HG02938 (cell line): Measurements from ENCODE around the gene C20orf96.
"Not testable (repeated sequence)": the region's sequence is repeated elsewhere in the genome, so short reads cannot be mapped to it uniquely, and the experiment has no call there.

Source experiments
- ATAC-seq: cut with Tn5 transposase; IDR thresholded peaks from one replicate; pipeline ENCODE4 v1.9.1; 2021; ENCODE audit warnings: mild to moderate bottlenecking, moderate library complexity; ENCODE audit not compliant: unreplicated experiment

Gene C20orf96

DNA sequence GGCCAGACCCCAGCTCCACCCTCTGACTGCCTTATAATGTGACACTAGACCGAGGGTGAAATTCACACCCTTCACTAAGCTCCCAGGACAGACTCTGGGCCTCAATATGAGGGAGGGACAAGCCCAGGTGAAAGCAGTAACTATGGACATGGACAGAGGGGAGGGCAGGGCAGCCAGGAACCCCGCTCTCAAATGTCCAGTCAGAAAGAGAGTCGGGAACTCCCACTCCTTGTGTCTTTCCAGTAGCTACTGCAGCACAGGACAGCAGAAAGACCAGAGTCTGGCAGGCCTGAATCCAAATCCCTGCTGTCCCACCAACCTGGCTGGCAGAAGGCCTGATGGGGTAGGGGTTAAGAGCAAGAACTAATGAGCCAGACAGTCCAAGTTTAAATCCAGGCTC is 6.4 kb downstream of the C20orf96 start:
- no peak for ATAC-seq

DNA sequence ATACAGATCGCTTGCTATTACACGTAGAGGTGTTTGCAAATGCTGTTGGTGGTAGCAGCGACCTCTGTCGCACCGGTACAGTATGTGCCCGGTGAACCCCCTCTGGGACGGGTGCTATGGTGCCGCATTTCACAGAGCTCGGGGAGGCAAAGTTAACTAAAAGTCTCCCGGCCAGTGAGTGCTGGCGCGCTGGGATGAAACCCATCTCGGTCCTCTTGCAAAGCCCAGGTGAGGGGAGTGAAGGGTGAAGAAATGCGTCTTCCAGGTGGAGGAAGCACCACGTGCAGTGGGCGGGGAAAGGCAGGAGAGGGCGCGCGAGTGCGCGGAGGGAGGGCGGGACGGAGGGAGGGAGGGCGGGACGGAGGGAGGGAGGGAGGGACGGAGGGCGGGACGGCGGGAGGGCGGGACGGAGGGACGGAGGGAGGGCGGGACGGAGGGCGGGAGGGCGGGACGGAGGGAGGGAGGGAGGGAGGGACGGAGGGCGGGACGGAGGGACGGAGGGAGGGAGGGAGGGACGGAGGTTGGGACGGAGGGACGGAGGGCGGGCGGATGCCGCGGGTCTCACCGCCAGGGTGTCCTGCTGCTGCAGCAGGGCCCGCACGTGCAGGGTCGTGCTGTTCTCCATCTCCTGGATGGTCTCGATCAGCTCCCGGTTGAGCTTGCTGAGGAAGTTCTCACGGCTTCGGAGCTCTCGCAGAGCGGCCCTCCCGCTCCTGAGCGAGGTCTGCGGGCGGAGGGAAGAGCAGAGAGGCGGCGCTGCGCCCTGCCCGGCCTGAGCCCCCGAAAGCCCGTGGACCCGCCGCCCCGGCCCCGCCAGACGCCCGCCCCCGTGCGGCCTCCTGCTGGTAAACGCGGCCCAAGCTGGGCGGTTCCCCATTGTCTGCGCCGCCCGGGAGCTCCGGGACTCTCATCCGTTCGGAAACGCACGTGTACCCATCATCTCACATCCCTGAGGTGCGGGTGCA is 11.7 kb downstream of the C20orf96 start:
- no peak for ATAC-seq

DNA sequence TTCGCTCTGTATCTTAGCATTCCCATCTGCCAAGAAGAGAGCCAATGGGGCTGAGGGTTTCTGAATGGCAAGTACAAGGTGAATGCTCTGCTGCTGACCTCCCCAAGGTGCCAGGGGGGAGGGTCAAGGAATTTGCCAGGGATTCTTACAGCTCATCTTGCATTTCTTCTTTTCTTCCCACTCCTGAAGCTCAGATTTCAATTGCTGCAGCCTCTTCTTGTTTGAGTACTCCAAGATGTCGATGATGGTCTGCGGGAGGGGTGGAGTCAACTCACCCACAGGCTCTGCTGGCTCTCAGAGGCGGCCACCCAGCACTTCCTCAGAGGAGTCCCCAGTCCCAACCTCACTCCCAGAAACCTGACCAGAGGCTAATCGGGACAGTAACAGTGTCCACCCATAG is 12.4 kb downstream of the C20orf96 start:
- ATAC-seq = no peak

DNA sequence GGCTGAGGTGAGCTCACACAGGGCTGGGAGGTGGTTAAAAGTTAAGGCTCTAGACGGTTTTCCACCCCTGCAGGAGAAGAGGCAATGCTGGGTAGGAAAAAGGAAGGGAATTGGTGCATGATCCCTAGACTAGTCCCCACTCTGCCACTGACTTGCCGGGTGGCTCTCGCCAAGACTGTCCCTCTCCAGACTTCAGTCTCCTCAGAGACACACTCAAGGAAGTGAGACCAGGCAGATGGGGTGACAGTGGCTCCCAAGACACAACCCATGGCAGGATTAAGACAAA is 13.1 kb downstream of the C20orf96 start:
- no peak for ATAC-seq

DNA sequence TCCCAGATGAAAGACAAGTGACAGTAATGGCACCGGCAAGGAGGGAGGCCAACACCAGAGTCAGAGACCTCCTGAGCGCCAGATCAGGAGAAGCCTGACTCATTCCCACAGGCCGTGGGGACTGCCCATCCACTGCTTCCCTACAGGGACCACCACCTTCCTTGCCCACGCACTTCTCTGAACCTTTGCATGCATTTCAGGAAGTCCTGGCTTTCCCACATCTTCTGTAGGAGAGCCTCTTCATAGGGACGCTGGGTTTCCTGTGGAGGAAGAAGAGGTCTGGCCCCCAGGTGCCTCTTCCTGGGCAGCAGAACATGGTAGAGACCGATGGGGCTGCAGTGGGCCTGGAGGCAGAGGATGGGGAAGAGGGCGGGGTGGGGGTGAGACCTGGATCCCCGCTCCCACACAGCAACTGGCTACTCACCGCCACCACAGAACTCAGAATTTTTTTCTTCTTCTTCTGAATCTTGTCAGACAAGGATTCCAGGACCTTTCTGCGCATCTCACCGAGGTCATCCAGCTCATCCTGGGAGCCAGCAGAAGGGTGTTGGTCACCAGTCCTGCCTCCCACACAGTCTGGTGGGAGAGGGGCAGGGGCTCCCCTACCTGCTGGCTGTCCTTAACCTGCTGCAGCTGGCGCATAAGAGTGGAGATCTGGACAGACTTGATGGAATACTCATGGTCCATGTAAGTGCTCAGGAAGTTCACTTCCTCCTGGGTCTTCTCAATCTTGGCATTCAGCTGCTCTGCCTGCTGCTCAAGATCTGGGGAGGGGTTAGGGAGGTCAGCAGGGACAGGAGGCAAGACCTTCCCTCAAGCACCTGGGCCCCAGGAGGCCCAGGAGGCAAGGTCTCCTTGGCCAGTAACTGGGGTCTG is 13.7 kb downstream of the C20orf96 start:
- ATAC-seq = no peak

DNA sequence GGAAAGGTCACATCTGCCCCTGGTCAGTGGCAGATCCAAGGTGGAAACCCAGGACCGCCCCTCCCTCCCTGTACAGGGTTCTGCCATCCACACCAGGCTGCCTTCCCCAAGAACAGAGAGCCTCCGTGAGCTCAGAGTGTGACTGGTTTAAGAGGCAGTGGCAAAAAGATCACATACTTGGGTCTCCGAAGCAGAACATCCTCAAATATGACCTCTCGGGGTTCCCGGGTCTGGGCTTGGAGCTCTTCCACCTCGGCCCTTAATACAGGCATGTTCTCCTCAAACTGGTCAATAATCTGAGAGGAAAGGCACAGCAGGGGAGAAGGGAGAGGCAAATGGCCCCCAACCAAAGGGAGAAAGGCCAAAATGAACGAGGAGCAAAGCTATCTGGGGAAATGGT is 14.8 kb downstream of the C20orf96 start:
- ATAC-seq = no peak

DNA sequence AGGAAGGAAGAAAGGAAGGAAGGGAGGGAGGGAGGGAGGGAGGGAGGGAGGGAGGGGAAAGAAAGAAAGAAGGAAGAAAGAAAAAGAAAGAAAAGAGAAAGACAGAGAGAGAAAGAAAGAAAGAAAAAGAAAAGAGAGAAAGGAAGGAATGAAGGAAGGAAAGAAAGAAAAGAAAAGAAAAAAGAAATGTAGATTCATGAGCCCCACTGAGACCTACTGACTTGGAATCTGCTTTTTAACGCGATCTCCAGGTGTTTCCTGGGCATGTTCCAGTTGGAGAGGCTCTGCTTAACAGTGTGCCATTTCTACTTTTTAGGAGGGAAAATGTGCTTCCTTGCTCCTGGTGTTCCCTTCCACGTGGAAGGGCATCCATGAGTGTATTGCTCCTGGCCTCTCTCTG is 16.7 kb downstream of the C20orf96 start:
- ATAC-seq = no peak

DNA sequence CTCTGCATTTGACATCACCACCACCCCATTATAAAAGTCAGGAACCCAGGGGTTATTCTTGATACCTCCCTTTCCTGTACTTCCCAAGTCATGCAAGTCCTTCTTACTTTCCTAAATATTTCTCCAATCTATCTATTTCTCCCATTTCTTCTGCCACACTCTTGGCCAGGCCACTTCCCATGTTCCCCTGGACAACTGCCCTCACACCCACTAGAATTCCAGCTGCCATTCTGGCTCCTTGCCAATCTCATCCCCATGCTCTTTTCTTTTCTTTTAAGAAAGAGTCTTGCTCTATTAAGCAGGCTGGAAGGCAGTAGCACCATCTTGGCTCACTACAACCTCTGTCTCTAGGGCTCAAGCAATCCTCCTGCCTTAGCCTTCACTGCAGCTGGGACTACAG is 17.8 kb downstream of the C20orf96 start:
- no peak for ATAC-seq

DNA sequence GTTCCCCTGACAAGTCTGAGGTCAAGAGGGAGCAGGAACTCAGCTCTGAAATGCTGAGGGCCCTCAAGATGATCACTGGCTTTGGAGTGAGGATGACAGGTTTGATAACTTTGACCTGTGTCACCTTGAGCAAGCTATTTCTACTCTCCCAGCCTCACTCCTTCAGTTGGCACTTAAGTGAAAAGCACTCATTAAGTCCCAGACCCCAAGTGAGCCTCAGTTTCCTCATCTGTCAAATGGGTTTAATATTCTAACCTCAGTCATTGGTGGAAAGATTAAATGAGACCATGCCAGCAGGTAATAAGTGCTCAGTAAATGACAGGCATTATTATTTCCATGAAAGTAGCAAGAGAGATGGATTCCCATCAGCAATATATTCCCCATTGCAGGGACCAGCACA is 19.0 kb downstream of the C20orf96 start:
- ATAC-seq = no peak

DNA sequence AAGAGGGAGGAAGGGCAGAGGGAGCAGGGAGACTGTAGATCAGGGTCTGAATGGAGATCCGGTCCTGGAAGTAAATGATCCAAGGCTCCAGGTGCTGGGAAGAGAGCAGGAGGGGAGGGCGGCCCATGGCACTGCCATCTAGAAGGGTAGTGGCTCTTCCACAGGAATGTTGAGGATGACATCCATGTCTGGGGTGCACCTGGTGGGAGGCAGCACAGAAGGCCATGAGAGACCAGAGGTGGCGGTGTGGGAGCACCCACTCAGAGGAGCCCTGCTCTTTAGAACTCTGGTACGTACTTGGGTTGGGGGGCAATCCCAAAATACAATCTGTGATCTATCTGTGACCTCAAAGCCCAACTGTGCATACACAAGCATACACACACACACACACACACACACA is 19.5 kb downstream of the C20orf96 start:
- no peak for ATAC-seq

DNA sequence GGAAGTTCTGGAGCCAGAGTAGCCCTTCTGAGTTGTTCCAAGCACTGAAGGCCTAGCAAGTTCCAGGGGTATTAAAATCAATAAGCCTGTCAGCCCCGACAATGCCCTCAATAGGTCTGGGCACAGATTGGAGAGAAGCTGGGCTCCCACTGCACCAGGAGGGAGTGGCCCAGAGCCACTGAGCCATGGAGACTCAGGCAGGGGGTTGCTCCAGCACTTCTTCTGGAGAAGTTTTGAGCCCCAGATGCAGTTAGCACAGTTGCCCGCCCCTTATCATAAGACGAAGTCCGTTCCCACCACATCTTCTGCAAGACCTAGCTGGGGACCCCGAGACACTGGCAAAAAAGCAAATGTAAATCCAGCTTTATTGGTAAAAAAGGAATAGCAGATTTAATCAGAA is 20.0 kb downstream of the C20orf96 start:
- no peak for ATAC-seq

DNA sequence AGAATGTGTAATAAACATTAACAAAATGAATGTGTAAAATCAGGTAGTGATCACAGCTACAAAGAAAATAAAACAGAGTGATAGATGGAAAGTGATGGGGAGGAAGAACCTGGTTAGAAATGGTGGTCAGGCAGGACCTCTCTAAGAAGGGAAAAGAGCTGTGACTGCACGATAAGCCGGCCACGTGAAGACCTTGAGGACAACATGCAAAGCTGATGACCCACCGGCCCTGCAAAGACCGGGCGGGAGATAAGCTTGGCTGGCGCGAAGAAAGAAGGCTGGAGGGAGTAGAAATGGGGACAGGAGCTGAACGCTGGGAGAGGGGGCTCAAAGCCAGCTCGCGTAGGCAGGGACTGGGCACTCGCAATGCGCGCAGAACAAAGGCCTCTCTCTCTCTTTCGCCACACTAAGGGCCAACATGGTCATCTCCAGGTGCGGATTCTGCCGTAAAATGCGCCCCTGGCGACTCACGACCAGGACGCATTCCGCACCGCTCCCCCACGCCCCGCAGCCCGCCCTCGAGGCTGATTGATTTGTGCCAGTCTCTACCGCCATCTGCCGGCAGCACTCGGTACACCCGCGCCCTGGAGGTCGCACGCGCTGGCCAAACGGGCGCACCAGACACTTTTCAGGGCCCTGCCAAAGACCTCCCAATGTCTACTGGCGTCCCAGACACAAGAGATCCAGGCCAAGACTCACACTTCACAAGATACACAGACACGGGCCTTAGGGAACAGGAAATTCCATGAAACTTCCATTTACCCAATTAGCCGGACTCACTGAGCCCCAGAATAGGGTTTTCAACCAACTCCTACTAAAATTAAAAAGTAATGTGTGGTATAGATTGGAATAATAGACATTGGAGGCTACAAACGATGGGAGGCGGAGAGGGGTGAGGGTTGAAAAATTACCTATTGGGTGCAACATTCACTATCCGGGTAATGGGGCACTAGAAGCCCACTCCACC is 23.7 kb downstream of the C20orf96 start:
- ATAC-seq = peak; percentile 81

DNA sequence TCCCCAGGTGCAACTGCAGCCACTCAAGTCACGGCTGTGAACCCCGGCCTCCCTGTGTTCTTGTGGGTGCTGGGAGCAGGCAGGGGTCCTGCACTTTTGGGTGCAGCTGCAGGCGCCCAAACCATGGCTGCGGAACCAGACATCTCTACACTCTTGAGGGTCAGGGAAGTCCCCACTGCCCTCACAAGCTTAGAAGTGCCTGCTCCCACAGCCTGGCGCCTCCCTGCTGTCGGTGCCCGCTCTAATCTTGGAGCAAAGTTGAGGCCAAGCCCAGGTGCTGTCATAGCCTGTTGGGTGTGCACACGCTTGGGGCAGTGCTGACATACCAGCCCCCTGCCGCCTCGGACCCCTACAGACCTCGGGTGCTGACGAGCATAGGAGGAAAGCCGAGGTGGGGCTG is 26.8 kb downstream of the C20orf96 start:
- ATAC-seq = no peak

DNA sequence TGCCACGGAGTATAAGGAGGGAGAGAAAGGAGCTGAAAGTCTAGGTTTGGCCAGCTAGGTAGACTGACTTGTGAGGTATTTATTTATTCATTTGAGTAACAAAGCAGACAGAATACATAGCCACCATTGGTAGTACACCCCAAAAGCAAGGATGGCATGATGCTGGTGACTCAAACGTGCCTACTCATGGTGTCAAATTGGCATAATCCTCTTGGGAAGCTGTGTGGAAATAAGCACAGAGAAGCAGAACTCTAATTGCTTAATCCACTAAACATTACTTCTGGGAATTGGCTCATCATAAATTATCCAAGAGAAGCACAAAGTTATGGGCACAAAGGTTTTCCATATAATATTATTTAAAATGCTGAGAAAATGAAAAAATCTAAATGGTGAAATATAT is 30.6 kb downstream of the C20orf96 start:
- no peak for ATAC-seq

DNA sequence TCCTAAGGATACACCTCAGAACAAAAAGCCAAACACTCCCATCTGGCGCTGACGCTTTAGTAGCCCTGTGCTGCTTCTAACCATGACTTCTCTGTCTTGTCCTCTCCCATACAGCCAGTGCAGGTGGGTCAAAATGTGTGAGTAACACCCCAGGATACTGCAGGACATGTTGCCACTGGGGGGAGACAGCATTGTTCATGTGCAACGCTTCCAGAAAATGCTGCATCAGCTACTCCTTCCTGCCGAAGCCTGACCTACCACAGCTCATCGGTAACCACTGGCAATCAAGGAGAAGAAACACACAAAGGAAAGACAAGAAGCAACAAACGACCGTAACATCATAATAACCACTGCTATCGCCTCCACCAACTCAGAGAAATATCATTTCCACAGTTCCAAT is 31.6 kb downstream of the C20orf96 start:
- no peak for ATAC-seq

DNA sequence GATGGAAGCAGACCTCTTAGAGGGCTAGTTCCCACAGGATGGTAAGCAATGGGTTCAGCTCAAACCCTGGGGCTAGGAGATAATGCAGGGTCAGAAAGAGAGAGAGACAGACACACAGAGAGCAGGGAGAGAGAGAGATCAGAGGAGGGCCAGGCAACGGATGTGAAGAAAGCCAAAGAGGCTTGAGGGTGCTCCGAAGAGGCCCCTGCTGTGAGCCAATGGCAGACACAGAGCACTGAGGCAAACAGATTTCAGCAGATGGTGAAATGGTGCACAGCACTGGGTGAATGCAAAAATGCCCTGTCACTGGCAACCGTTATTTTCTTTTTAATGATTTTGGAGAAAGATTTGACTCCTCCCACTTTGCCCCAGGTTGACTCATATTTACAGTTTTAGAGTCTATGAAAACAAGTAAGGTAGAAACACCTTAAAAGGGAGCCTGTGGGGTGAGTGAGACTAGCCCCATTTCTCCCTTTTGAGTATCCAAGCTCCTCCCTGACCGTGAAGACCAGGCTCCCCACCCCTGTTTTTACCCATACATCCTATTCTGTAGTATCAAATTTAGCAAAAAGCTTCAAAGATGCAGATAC is 32.2 kb downstream of the C20orf96 start:
- ATAC-seq = no peak

DNA sequence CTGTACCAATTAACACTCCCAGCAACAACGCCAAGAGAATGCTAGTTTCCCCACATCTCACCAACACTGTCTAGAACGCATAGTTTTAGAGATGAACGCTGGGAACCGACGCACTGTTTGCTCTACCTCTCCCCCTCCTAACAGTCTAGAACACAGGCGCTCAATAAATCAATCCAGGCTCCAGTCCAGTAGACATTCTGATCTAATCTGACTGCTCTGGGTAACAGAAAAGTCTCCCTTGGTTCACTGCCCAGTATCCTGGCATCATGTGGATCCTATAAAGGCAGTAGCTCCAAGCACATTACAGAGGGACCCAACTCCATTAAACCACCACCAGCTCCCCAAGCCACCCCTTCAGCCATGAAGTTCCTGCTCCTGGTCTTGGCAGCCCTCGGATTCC is 33.1 kb downstream of the C20orf96 start, which contains the start of gene DEFB132:
TSS of gene DEFB132 (plus strand) at position 306 of the 400 bp plus-strand sequence. CDS start at position 361, 55 bp downstream.
- ATAC-seq = no peak

DNA sequence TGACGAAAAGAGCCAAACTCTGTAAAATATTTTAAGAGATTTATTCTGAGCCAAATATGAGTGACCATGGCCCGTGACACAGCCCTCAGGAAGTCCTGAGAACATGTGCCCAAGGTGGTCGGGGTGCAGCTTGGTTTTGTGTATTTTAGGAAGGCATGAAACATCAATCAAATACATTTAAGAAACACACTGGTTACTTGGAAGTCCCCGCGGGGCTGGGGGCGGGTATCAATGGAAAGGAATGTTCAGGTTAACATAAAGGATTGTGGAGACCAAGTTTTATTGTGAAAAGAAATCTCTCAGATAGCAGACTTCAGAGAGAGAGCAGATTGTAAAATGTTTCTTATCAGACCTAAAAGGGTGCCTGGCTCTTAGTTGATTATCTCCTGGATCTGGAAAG is 37.1 kb downstream of the C20orf96 start:
- not testable (repeated sequence) for ATAC-seq

DNA sequence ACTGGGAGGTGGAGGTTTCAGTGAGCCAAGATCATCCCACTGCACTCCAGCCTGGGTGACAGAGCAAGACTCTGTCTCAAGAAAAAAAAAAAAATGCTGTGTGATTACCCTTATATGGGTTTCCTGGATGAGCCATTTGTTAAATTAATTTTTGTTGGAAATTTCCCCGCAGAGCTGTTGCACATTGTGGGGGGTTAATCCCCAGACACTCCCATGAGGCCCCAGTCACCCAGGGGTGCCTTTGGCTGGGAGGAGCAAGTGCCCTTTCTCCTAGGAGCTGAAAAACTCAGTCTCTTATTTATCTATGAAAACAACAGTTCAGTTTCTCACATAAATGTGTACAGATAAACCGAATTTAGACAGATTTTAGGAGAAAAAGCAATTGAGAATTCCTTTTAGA is 37.7 kb downstream of the C20orf96 start:
- ATAC-seq = no peak

DNA sequence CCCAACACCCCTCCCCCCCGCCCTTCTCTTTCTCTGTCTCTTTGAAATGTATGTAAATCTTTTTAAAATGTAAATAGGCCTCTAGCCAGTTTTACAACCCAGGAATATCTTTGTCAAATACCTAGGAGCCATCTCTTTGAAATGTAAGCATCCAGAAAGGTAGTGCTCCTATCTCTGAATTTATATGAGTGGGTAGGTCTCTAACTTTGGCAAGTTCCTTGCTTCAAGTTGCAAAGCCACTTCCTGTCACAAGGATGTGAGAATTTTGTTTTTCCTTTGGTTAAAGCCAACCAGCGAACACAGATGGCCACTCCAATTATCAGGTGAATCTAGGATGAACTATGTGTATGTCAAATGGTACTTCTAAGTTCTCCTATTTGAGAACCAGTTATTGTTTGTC is 39.2 kb downstream of the C20orf96 start:
- no peak for ATAC-seq
